ENCODE measurements around the gene TNRC18. TPM values are rescaled to one million over a fixed set of nuclear protein-coding genes. Genes with fewer than 3 reads are reported as not detected.
"Not testable (repeated sequence)": the region's sequence is repeated elsewhere in the genome, so short reads cannot be mapped to it uniquely, and the experiment has no call there.

The TNRC18 gene
- total RNA-seq, 1 experiment from 2014 or later = 10.2 TPM

GRCh38 chr7:5333121-5334045, 90.3 kb downstream of the TNRC18 start:
- Histone ChIP-seq H4K20me1 (ENCODE audit: insufficient read depth, low read depth, low read length) (no peaks in the 10 kb centered on the region), H3K4me2 (ENCODE audit: low read depth, low read length, poor library complexity, severe bottlenecking) (no peak overlapping the region), H2AFZ (ENCODE audit: low read length) (no peak overlapping the region), H3K27me3 (ENCODE audit: low read length) (no peaks in the 10 kb centered on the region), H3K4me1 (ENCODE audit: low read length) (no peaks in the 10 kb centered on the region), H3K27ac (ENCODE audit: low read length) (no peak overlapping the region), H3K9me3 (ENCODE audit: low read length) (no peaks in the 10 kb centered on the region), H3K4me3 (ENCODE audit: low read length) (no peak overlapping the region), H3K9me2 (replicated peaks; ENCODE audit: insufficient read depth, low read length) (no peaks in the 10 kb centered on the region), H3K36me3 (ENCODE audit: insufficient read depth, low read length) (no peaks in the 10 kb centered on the region; the same call in 1 of the 2 replicates), H3K9ac (ENCODE audit: low read length) (no peak overlapping the region), H3K79me2 (ENCODE audit: low read length) (no peaks in the 10 kb centered on the region)
- DNase-seq = no peak

GRCh38 chr7:5332579-5332978, 91.1 kb downstream of the TNRC18 start:
- no peaks in the 10 kb centered on the region for H3K79me2 ChIP-seq (ENCODE audit: low read length)
- H4K20me1 ChIP-seq (ENCODE audit: insufficient read depth, low read depth, low read length) = no peaks in the 10 kb centered on the region
- H3K4me3 ChIP-seq (ENCODE audit: low read length) = no peak overlapping the region
- H3K9me2 ChIP-seq (replicated peaks; ENCODE audit: insufficient read depth, low read length) = no peaks in the 10 kb centered on the region
- no peaks in the 10 kb centered on the region; the same call in 1 of the 2 replicates for H3K36me3 ChIP-seq (ENCODE audit: insufficient read depth, low read length)
- no peaks in the 10 kb centered on the region for H3K9me3 ChIP-seq (ENCODE audit: low read length)
- no peaks in the 10 kb centered on the region for H3K4me1 ChIP-seq (ENCODE audit: low read length)
- H3K4me2 ChIP-seq (ENCODE audit: low read depth, low read length, poor library complexity, severe bottlenecking) = no peak overlapping the region
- no peak overlapping the region for H3K9ac ChIP-seq (ENCODE audit: low read length)
- DNase-seq = no peak
- no peaks in the 10 kb centered on the region for H3K27me3 ChIP-seq (ENCODE audit: low read length)
- no peak overlapping the region for H2AFZ ChIP-seq (ENCODE audit: low read length)
- no peak overlapping the region for H3K27ac ChIP-seq (ENCODE audit: low read length)

GRCh38 chr7:5330288-5330687, 93.3 kb downstream of the TNRC18 start:
- no peak overlapping the region for H2AFZ ChIP-seq (ENCODE audit: low read length)
- H4K20me1 ChIP-seq (ENCODE audit: insufficient read depth, low read depth, low read length) = no peaks in the 10 kb centered on the region
- H3K4me2 ChIP-seq (ENCODE audit: low read depth, low read length, poor library complexity, severe bottlenecking) = no peak overlapping the region
- H3K4me3 ChIP-seq (ENCODE audit: low read length) = no peak overlapping the region
- no peaks in the 10 kb centered on the region for H3K9me2 ChIP-seq (replicated peaks; ENCODE audit: insufficient read depth, low read length)
- no peaks in the 10 kb centered on the region for H3K9me3 ChIP-seq (ENCODE audit: low read length)
- no peaks in the 10 kb centered on the region for H3K79me2 ChIP-seq (ENCODE audit: low read length)
- DNase-seq = no peak
- H3K4me1 ChIP-seq (ENCODE audit: low read length) = no peaks in the 10 kb centered on the region
- H3K27ac ChIP-seq (ENCODE audit: low read length) = no peak overlapping the region
- no peak overlapping the region for H3K9ac ChIP-seq (ENCODE audit: low read length)
- no peaks in the 10 kb centered on the region for H3K36me3 ChIP-seq (ENCODE audit: insufficient read depth, low read length)
- H3K27me3 ChIP-seq (ENCODE audit: low read length) = no peaks in the 10 kb centered on the region

- no peaks in the 10 kb centered on the region for H3K9me2 ChIP-seq (replicated peaks; ENCODE audit: insufficient read depth, low read length)
- H3K27ac ChIP-seq (ENCODE audit: low read length) = no peak overlapping the region
- no peak overlapping the region for H3K9ac ChIP-seq (ENCODE audit: low read length)
- no peaks in the 10 kb centered on the region for H3K9me3 ChIP-seq (ENCODE audit: low read length)
- no peaks in the 10 kb centered on the region for H4K20me1 ChIP-seq (ENCODE audit: insufficient read depth, low read depth, low read length)
- H3K36me3 ChIP-seq (ENCODE audit: insufficient read depth, low read length) = no peaks in the 10 kb centered on the region
- no peak overlapping the region for H2AFZ ChIP-seq (ENCODE audit: low read length)
- no peaks in the 10 kb centered on the region for H3K27me3 ChIP-seq (ENCODE audit: low read length)
- DNase-seq = no peak
- H3K79me2 ChIP-seq (ENCODE audit: low read length) = no peaks in the 10 kb centered on the region
- no peak overlapping the region for H3K4me3 ChIP-seq (ENCODE audit: low read length)
- no peaks in the 10 kb centered on the region for H3K4me1 ChIP-seq (ENCODE audit: low read length)
- no peak overlapping the region for H3K4me2 ChIP-seq (ENCODE audit: low read depth, low read length, poor library complexity, severe bottlenecking)
Observed at GRCh38 chr7:5324961-5325360, 98.7 kb downstream of the TNRC18 start.

- not testable (repeated sequence) for H3K4me3 ChIP-seq (ENCODE audit: low read length); H3K4me2 ChIP-seq (ENCODE audit: low read depth, low read length, poor library complexity, severe bottlenecking); DNase-seq; H3K9ac ChIP-seq (ENCODE audit: low read length); H3K79me2 ChIP-seq (ENCODE audit: low read length); H3K27ac ChIP-seq (ENCODE audit: low read length); H2AFZ ChIP-seq (ENCODE audit: low read length); H3K27me3 ChIP-seq (ENCODE audit: low read length); H3K36me3 ChIP-seq (ENCODE audit: insufficient read depth, low read length); H3K4me1 ChIP-seq (ENCODE audit: low read length); H4K20me1 ChIP-seq (ENCODE audit: insufficient read depth, low read depth, low read length); H3K9me2 ChIP-seq (replicated peaks; ENCODE audit: insufficient read depth, low read length); H3K9me3 ChIP-seq (ENCODE audit: low read length)
Observed at GRCh38 chr7:5323800-5324781, 99.5 kb downstream of the TNRC18 start.

- Histone ChIP-seq H4K20me1 (ENCODE audit: insufficient read depth, low read depth, low read length) (no peaks in the 10 kb centered on the region), H3K9me2 (replicated peaks; ENCODE audit: insufficient read depth, low read length) (no peaks in the 10 kb centered on the region), H3K36me3 (ENCODE audit: insufficient read depth, low read length) (no peaks in the 10 kb centered on the region), H3K27me3 (ENCODE audit: low read length) (no peaks in the 10 kb centered on the region), H3K27ac (ENCODE audit: low read length) (no peak overlapping the region), H3K4me1 (ENCODE audit: low read length) (no peaks in the 10 kb centered on the region), H3K4me3 (ENCODE audit: low read length) (no peak overlapping the region), H2AFZ (ENCODE audit: low read length) (no peak overlapping the region), H3K9ac (ENCODE audit: low read length) (no peak overlapping the region), H3K79me2 (ENCODE audit: low read length) (no peaks in the 10 kb centered on the region), H3K9me3 (ENCODE audit: low read length) (no peaks in the 10 kb centered on the region), H3K4me2 (ENCODE audit: low read depth, low read length, poor library complexity, severe bottlenecking) (no peak overlapping the region)
- DNase-seq = no peak
Observed at GRCh38 chr7:5322621-5323410, 100.8 kb downstream of the TNRC18 start.

- no peaks in the 10 kb centered on the region for H3K27me3 ChIP-seq (ENCODE audit: low read length)
- no peak for DNase-seq
- no peaks in the 10 kb centered on the region for H3K36me3 ChIP-seq (ENCODE audit: insufficient read depth, low read length)
Observed at GRCh38 chr7:5320802-5321396, 102.7 kb downstream of the TNRC18 start.

More at GRCh38 chr7:5320802-5321396, 102.7 kb downstream of the TNRC18 start:
- H3K9ac ChIP-seq (ENCODE audit: low read length) = no peak overlapping the region
- no peaks in the 10 kb centered on the region for H3K9me2 ChIP-seq (replicated peaks; ENCODE audit: insufficient read depth, low read length)
- no peaks in the 10 kb centered on the region for H3K4me1 ChIP-seq (ENCODE audit: low read length)
- H3K79me2 ChIP-seq (ENCODE audit: low read length) = no peaks in the 10 kb centered on the region
- H2AFZ ChIP-seq (ENCODE audit: low read length) = no peak overlapping the region
- H3K9me3 ChIP-seq (ENCODE audit: low read length) = no peaks in the 10 kb centered on the region
- no peaks in the 10 kb centered on the region for H4K20me1 ChIP-seq (ENCODE audit: insufficient read depth, low read depth, low read length)
- no peak overlapping the region for H3K27ac ChIP-seq (ENCODE audit: low read length)
- H3K4me3 ChIP-seq (ENCODE audit: low read length) = no peak overlapping the region
- no peak overlapping the region for H3K4me2 ChIP-seq (ENCODE audit: low read depth, low read length, poor library complexity, severe bottlenecking)
